H1 (cell line): ENCODE data around the gene TMEM156. TPM values are rescaled to one million over a fixed set of nuclear protein-coding genes. Genes with fewer than 3 reads are reported as not detected.
A peak's percentile ranks its signal among the peaks of the same experiment; 100 is the strongest.

Experiments used
- CTCF ChIA-PET: fragments of 300-600 bp; sonication (Branson Sonifier 250); formaldehyde crosslinking; loops from one replicate; lab custom pipeline; 2021; ENCODE audit not compliant: partially characterized antibody; lab: Charles Lee
- POLR2A ChIA-PET: fragments of 300-600 bp; sonication (Branson Sonifier 250); formaldehyde crosslinking; loops from one replicate; lab custom pipeline; 2021; ENCODE audit warnings: inconsistent platforms; ENCODE audit not compliant: partially characterized antibody; lab: Charles Lee
- DNase-seq, 2 experiments: peaks; one replicate each; pipeline versions ENCODE4 v3.0.0 to v3.0.0-alpha.2; 2010 to 2022; ENCODE audit warnings: low spot score in 2 of 2, low read depth in 1 of 2, mixed read lengths in 1 of 2
- FAIRE-seq: peaks from 2 replicates; lab custom pipeline; 2011; peaks lifted over from hg19 to GRCh38; lab: Jason Lieb, UNC
- H2AFZ ChIP-seq: 2 replicates; pipeline ENCODE4 v1.8.1; 2012; ENCODE audit warnings: low read length, inconsistent platforms
- H2AK5ac ChIP-seq: 2 replicates; pipeline ENCODE4 v1.6.1; 2013; ENCODE audit warnings: low read depth, low read length
- H2BK120ac ChIP-seq: replicated peaks from 2 replicates; pipeline ENCODE3; 2013; ENCODE audit warnings: low read depth, low read length, inconsistent platforms
- H2BK12ac ChIP-seq: 2 replicates; pipeline ENCODE4 v1.6.1; 2013; ENCODE audit warnings: low read depth, low read length
- H2BK15ac ChIP-seq: 2 replicates; pipeline ENCODE4 v1.6.1; 2013; ENCODE audit warnings: low read length
- H2BK20ac ChIP-seq: 2 replicates; pipeline ENCODE4 v1.6.1; 2013; ENCODE audit warnings: low read length
- H2BK5ac ChIP-seq: 2 replicates; pipeline ENCODE4 v1.6.1; 2013; ENCODE audit warnings: low read depth, low read length
- H3K14ac ChIP-seq: 2 replicates; pipeline ENCODE4 v1.6.1; 2013; ENCODE audit warnings: inconsistent platforms; ENCODE audit not compliant: insufficient read length
- H3K18ac ChIP-seq: 2 replicates; pipeline ENCODE4 v1.6.1; 2013; ENCODE audit warnings: low read length; ENCODE audit errors: extremely low read depth
- H3K23ac ChIP-seq: 2 replicates; pipeline ENCODE4 v1.6.1; 2013; ENCODE audit warnings: inconsistent platforms; ENCODE audit not compliant: insufficient read length
- H3K23me2 ChIP-seq: 2 replicates; pipeline ENCODE4 v1.6.1; 2013; ENCODE audit warnings: low read depth, low read length
- H3K27ac ChIP-seq: 2 replicates; pipeline ENCODE4 v1.6.1; 2011; ENCODE audit warnings: low read depth, low read length, inconsistent platforms
- H3K27me3 ChIP-seq, 4 experiments: replicated peaks in 1 of 4; 1 replicate in 1 of 4; 2 replicates in 3 of 4; pipeline versions ENCODE4 v1.6.1 to v1.8.1; 2011 to 2013; ENCODE audit warnings: low read length in 3 of 4, mild to moderate bottlenecking in 3 of 4, inconsistent platforms in 2 of 4, mixed read lengths in 2 of 4, moderate library complexity in 1 of 4; ENCODE audit not compliant: control insufficient read depth in 3 of 4, insufficient read depth in 3 of 4; ENCODE audit errors: extremely low read depth in 1 of 4
- H3K36me3 ChIP-seq, 4 experiments: 2 replicates each; pipeline versions ENCODE4 v1.6.1 to v1.8.1; 2011 to 2013; ENCODE audit warnings: mild to moderate bottlenecking in 4 of 4, low read length in 3 of 4, moderate library complexity in 2 of 4, control low read depth in 1 of 4, inconsistent platforms in 1 of 4; ENCODE audit not compliant: insufficient read depth in 4 of 4, control insufficient read depth in 2 of 4
- H3K4ac ChIP-seq: replicated peaks from 2 replicates; pipeline ENCODE3; 2013; ENCODE audit warnings: low read length, low read depth, mixed read lengths, inconsistent platforms; ENCODE audit not compliant: insufficient read length
- H3K4me1 ChIP-seq, 4 experiments: replicated peaks in 1 of 4; 1 replicate in 1 of 4; 2 replicates in 3 of 4; pipeline versions ENCODE4 v1.6.1 to v1.8.1; 2011 to 2013; ENCODE audit warnings: low read length in 3 of 4, inconsistent platforms in 2 of 4, mixed read lengths in 1 of 4; ENCODE audit not compliant: insufficient read depth in 4 of 4, control insufficient read depth in 3 of 4
- H3K4me2 ChIP-seq, 2 experiments: 2 replicates each; pipeline versions ENCODE4 v1.6.1 to v1.8.1; 2011 to 2013; ENCODE audit warnings: low read depth in 2 of 2, low read length in 2 of 2, control low read depth in 1 of 2, inconsistent platforms in 1 of 2, mild to moderate bottlenecking in 1 of 2; ENCODE audit not compliant: insufficient read depth in 1 of 2
- H3K4me3 ChIP-seq, 4 experiments: fragments of 200-600, 300-600 bp in 1 of 4; sonication (generic), shearing (Covaris generic), sonication (Bioruptor Twin) in 1 of 4; 2 replicates each; pipeline versions ENCODE4 v1.5.1 to v1.8.1; 2011 to 2016; ENCODE audit warnings: low read length in 4 of 4, low read depth in 3 of 4, control low read depth in 2 of 4, inconsistent platforms in 2 of 4, mild to moderate bottlenecking in 2 of 4, mixed read lengths in 1 of 4, moderate library complexity in 1 of 4; ENCODE audit not compliant: insufficient read depth in 2 of 4; ENCODE audit errors: extremely low read depth in 1 of 4
- H3K56ac ChIP-seq: replicated peaks from 2 replicates; pipeline ENCODE3; 2013; ENCODE audit warnings: low read depth, mild to moderate bottlenecking, mixed read lengths, low read length, inconsistent platforms; ENCODE audit not compliant: insufficient read length
- H3K79me1 ChIP-seq: 2 replicates; pipeline ENCODE4 v1.6.1; 2013; ENCODE audit warnings: low read depth, low read length, control low read depth
- H3K79me2 ChIP-seq, 2 experiments: 2 replicates each; pipeline versions ENCODE4 v1.6.1 to v1.8.1; 2012 to 2013; ENCODE audit warnings: low read length in 2 of 2, mild to moderate bottlenecking in 2 of 2, inconsistent platforms in 1 of 2; ENCODE audit not compliant: insufficient read depth in 2 of 2, control insufficient read depth in 1 of 2
- H3K9ac ChIP-seq, 4 experiments: replicated peaks in 1 of 4; 1 replicate in 1 of 4; 2 replicates in 3 of 4; pipeline versions ENCODE4 v1.6.1 to v1.8.1; 2011 to 2013; ENCODE audit warnings: low read depth in 3 of 4, low read length in 3 of 4, control low read depth in 2 of 4, mild to moderate bottlenecking in 2 of 4, moderate library complexity in 2 of 4, inconsistent platforms in 1 of 4; ENCODE audit errors: extremely low read depth in 1 of 4
- H3K9me3 ChIP-seq, 2 experiments: 2 replicates each; pipeline versions ENCODE4 v1.6.1 to v1.8.1; 2012 to 2013; ENCODE audit warnings: mild to moderate bottlenecking in 2 of 2, moderate library complexity in 2 of 2, control low read depth in 1 of 2, inconsistent platforms in 1 of 2, low read depth in 1 of 2, low read length in 1 of 2, mixed read lengths in 1 of 2; ENCODE audit not compliant: insufficient read depth in 2 of 2
- H4K20me1 ChIP-seq, 2 experiments: replicated peaks in 1 of 2; 2 replicates each; pipeline versions ENCODE3 to v1.8.1; 2011 to 2013; ENCODE audit warnings: inconsistent platforms in 2 of 2, low read length in 2 of 2, mild to moderate bottlenecking in 1 of 2; ENCODE audit not compliant: insufficient read depth in 2 of 2, control insufficient read depth in 1 of 2
- H4K5ac ChIP-seq: 2 replicates; pipeline ENCODE4 v1.6.1; 2013; ENCODE audit warnings: low read length, low read depth, mixed read lengths, inconsistent platforms; ENCODE audit not compliant: insufficient read length
- H4K8ac ChIP-seq: 2 replicates; pipeline ENCODE4 v1.8.0; 2013; ENCODE audit warnings: mild to moderate bottlenecking, moderate library complexity, low read length, inconsistent platforms; ENCODE audit not compliant: insufficient read depth; ENCODE audit errors: extremely low read depth
- H4K91ac ChIP-seq: replicated peaks from 2 replicates; pipeline ENCODE3; 2013; ENCODE audit warnings: low read length, mixed read lengths, inconsistent platforms; ENCODE audit not compliant: insufficient read length
- ATF3 ChIP-seq: IDR thresholded peaks from 2 replicates; pipeline ENCODE4 v1.6.1; 2011; ENCODE audit warnings: low read depth, mild to moderate bottlenecking, low read length; ENCODE audit not compliant: insufficient read depth
- BCL11A ChIP-seq, 2 experiments: IDR thresholded peaks; one replicate each; pipeline ENCODE4 v1.6.1; 2011; ENCODE audit warnings: low read depth in 2 of 2, low read length in 2 of 2, mild to moderate bottlenecking in 2 of 2
- CHD1 ChIP-seq: IDR thresholded peaks from 2 replicates; pipeline ENCODE4 v1.6.1; 2012; ENCODE audit warnings: low read depth, low read length, improper control_type of control experiment
- CREB1 ChIP-seq: IDR thresholded peaks from 2 replicates; pipeline ENCODE4 v1.6.1; 2012; ENCODE audit warnings: inconsistent platforms
- FOSL1 ChIP-seq: IDR thresholded peaks from 2 replicates; pipeline ENCODE4 v1.6.1; 2011; ENCODE audit warnings: mild to moderate bottlenecking, low read depth, low read length, moderate library complexity; ENCODE audit not compliant: insufficient read depth
- KDM4A ChIP-seq: IDR thresholded peaks from one replicate; pipeline ENCODE4 v1.7.1; 2012; ENCODE audit warnings: low read depth, mild to moderate bottlenecking, moderate library complexity, low read length, inconsistent platforms; ENCODE audit not compliant: severe bottlenecking
- NRF1 ChIP-seq: IDR thresholded peaks from 2 replicates; pipeline ENCODE4 v1.6.1; 2011; ENCODE audit warnings: mild to moderate bottlenecking, low read depth, low read length, improper control_type of control experiment
- POU5F1 ChIP-seq: IDR thresholded peaks from 2 replicates; pipeline ENCODE4 v1.6.1; 2011; ENCODE audit warnings: low read depth, mild to moderate bottlenecking, low read length, moderate library complexity
- SAP30 ChIP-seq: fragments of 300-600 bp; sonication (generic); IDR thresholded peaks from 2 replicates; pipeline ENCODE4 v1.7.1; 2012; ENCODE audit warnings: low read length, moderate library complexity, mild to moderate bottlenecking, inconsistent platforms; ENCODE audit not compliant: insufficient read depth, insufficient replicate concordance
- SIN3A ChIP-seq, 2 experiments: IDR thresholded peaks in 1 of 2; conservative IDR thresholded peaks in 1 of 2; 2 replicates each; pipeline ENCODE4 v1.6.1; 2011 to 2012; ENCODE audit warnings: low read length in 2 of 2, improper control_type of control experiment in 1 of 2, low read depth in 1 of 2, mild to moderate bottlenecking in 1 of 2
- SP2 ChIP-seq: IDR thresholded peaks from 2 replicates; pipeline ENCODE4 v1.6.1; 2012; ENCODE audit warnings: mild to moderate bottlenecking, low read length, inconsistent platforms
- SP4 ChIP-seq: IDR thresholded peaks from 2 replicates; pipeline ENCODE4 v1.6.1; 2012; ENCODE audit warnings: low read length, inconsistent platforms
- SUZ12 ChIP-seq: fragments of 200-600 bp; sonication (generic); IDR thresholded peaks from 2 replicates; pipeline ENCODE4 v1.6.1; 2012; ENCODE audit warnings: mild to moderate bottlenecking, inconsistent platforms, low read length, moderate library complexity, mixed read lengths
- TAF7 ChIP-seq: optimal IDR thresholded peaks from 2 replicates; pipeline ENCODE3; 2011; ENCODE audit warnings: low read depth, mild to moderate bottlenecking, inconsistent platforms, low read length, moderate library complexity, borderline replicate concordance
- WGBS, 2 experiments: shearing (Covaris generic) in 1 of 2; methylation state at CpG; one replicate each; pipeline versions ENCODE4 v1.1.6 to v1.1.7; 2013 to 2015; ENCODE audit warnings: low lambda C conversion rate in 2 of 2, mixed read lengths in 2 of 2, inconsistent platforms in 1 of 2, low coverage in 1 of 2, missing lambda C conversion rate in 1 of 2; ENCODE audit not compliant: insufficient replicate concordance in 2 of 2, insufficient coverage in 1 of 2, insufficient read length in 1 of 2; ENCODE audit errors: extremely low coverage in 1 of 2, missing lambda C conversion rate in 1 of 2; 5-methylcytosine and 5-hydroxymethylcytosine counted together
- polyA plus RNA-seq, 7 experiments: library from polyadenylated mRNA; depleted of rRNA in 3 of 7; stranded (reverse) in 5 of 7; unstranded in 2 of 7; fragments of >200 nt in 5 of 7; fragments of 200-250 nt in 2 of 7; gene quantifications; 1 replicate in 5 of 7; 2 replicates in 1 of 7; 4 replicates in 1 of 7; pipeline versions ENCODE4 v1.2.1 to v1.2.3, GENCODE V29; 2011 to 2013; ENCODE audit warnings: missing spikeins in 2 of 7, mixed read lengths in 2 of 7
- total RNA-seq: library from RNA; stranded (reverse); fragmentation: NEBNext Ultra II Directional; extraction: Animal tissue kit (Norgen Biotek cat#: 25700); gene quantifications from 2 replicates; pipeline ENCODE4 v1.2.1, GENCODE V29; 2021

The TMEM156 gene
- total and polyA plus RNA-seq, 2 of the 8 experiments (the other 6 are each of a cell fraction or from before 2014, with no cell fraction given) = not detected

- no peak overlapping the region for H3K18ac ChIP-seq
- H3K14ac ChIP-seq = no peak overlapping the region
- no peak overlapping the region for H2AFZ ChIP-seq
- POLR2A ChIA-PET = interaction anchor here (0.6 to 1.2 kb wide), 3 partner anchors 10 to 742 kb away, joined by 3 to 6 read pairs (median 5); no protein-coding TSS in a partner anchor
- no peaks in the 10 kb centered on the region for H3K79me1 ChIP-seq
- no peak overlapping the region for H3K56ac ChIP-seq
- H2BK15ac ChIP-seq = no peak overlapping the region
- H3K27ac ChIP-seq = no peak overlapping the region
- no peak overlapping the region for H2AK5ac ChIP-seq
- peak overlapping the region; percentile 65 to 68 for H3K4me2 ChIP-seq
- no peak overlapping the region for H3K23ac ChIP-seq
- FAIRE-seq (no peak), DNase-seq (no peak)
- peaks cover 0 to 20% of the 10 kb centered on the region in 2 experiments; a peak in 2 of 4 replicates for H3K79me2 ChIP-seq
- H4K8ac ChIP-seq = no peak overlapping the region
- no peak overlapping the region for H2BK5ac ChIP-seq
- 44% methylated on average over 3 of the region's 3 CpGs; no CpG with 5 or more reads in 1 of the 2 experiments for WGBS, 2 experiments
- H4K5ac ChIP-seq = no peak overlapping the region
- H3K9me3 ChIP-seq = no peaks in the 10 kb centered on the region
- H3K4ac ChIP-seq = no peak overlapping the region
- H3K4me3 ChIP-seq = peak overlapping the region; percentile 62 to 95 (median 76); a peak in 7 of 8 replicates
- peaks cover 5 to 12% (median 8%) of the 10 kb centered on the region in 4 experiments; a peak in 6 of 7 replicates for H3K4me1 ChIP-seq
- H3K27me3 ChIP-seq = no peaks in the 10 kb centered on the region
- no peak overlapping the region for H2BK120ac ChIP-seq
- no peak overlapping the region for H2BK12ac ChIP-seq
- CTCF ChIA-PET = interaction anchor here (0.6 to 2.4 kb wide), 2 partner anchors 10 to 109 kb away, joined by 3 to 7 read pairs; no protein-coding TSS in a partner anchor
- peaks cover 5% of the 10 kb centered on the region; the same call in 1 of the 2 replicates for H3K23me2 ChIP-seq
- no peak overlapping the region for H2BK20ac ChIP-seq
- H4K91ac ChIP-seq = no peak overlapping the region
- H3K9ac ChIP-seq = no peak overlapping the region
- no peaks in the 10 kb centered on the region for H4K20me1 ChIP-seq
- no peaks in the 10 kb centered on the region for H3K36me3 ChIP-seq
- TF ChIP-seq POU5F1 = no peak
- no peak for TF ChIP-seq TAF7
- TF ChIP-seq SUZ12 = no peak
- no peak for TF ChIP-seq BCL11A (IDR thresholded peaks at IDR 0.05; ENCODE audit: low read depth in 2 of 2, low read length in 2 of 2)
- no peak for TF ChIP-seq SP2
- no peak for TF ChIP-seq CREB1
- TF ChIP-seq SIN3A (conservative IDR thresholded peaks at IDR 0.05 in 1 of 2, IDR thresholded peaks at IDR 0.05 in 1 of 2; ENCODE audit: low read depth in 1 of 2, low read length in 2 of 2) = no peak
- no peak for TF ChIP-seq NRF1
- no peak for TF ChIP-seq FOSL1
- no peak for TF ChIP-seq CHD1
- no peak for TF ChIP-seq SP4
- no peak for TF ChIP-seq KDM4A
- TF ChIP-seq SAP30 = no peak
- no peak for TF ChIP-seq ATF3
Observed at GRCh38 chr4:39045827-39046221, 13.6 kb upstream of the TMEM156 start.
